Measurements from ENCODE around the gene HOXB9.

Gene HOXB9

DNA sequence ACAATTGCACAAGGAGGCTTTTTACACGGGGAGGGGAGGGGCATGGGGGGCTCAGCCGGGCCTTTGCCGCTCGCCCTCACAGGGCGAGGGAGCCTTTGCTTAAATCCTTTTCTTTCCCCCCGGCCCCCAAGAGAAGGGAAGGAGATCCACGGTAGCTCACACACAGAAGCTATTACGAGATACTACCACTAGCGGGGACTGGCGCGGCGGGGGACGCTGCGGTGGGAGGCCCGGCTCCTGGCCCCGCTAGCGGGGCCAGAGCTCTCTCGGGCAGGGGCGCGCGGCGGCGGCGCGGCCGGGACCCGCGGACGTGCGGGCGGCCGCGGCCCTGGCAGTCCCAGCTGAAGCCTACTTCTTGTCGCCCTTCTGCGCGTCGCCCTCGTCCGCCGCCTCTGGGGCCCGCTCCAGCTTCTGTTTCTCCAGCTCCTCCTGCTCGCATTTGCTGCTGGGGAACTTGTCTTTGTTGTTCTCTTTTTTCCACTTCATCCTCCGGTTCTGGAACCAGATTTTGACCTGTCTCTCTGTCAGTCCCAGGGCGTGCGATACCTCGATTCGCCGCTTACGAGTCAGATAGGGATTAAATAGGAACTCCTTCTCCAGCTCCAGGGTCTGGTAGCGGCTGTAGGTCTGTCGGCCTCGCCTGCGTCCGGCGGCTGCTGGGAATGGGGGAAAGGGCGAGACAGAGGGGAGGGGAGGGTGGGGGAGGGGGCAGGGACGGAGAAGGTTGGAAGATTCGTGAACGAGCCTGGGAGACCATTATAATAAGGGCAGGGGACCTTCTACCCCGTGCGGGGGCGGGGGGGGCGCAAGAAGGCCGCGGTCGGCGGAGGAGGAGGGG lies 13.1 kb downstream of the HOXB9 start:
- H2AFZ ChIP-seq (ENCODE audit: low read depth, low read length): no peak overlapping the region
- ATAC-seq (ENCODE audit: insufficient read depth, low read depth) (no peak), DNase-seq (no peak)
- no peaks in the 10 kb centered on the region for H3K9me3 ChIP-seq (ENCODE audit: insufficient read depth, low read length, severe bottlenecking)
- H3K27ac ChIP-seq (ENCODE audit: low read length): no peak overlapping the region
- H3K4me3 ChIP-seq (ENCODE audit: low read depth in 1 of 2, low read length in 2 of 2): no peak overlapping the region
- no peak overlapping the region for H3K9ac ChIP-seq (ENCODE audit: low read depth, low read length)
- no peak for TF ChIP-seq EZH2 (IDR thresholded peaks at IDR 0.05; ENCODE audit: borderline replicate concordance, low read depth, low read length, severe bottlenecking)
- TF ChIP-seq, protein P1, sequence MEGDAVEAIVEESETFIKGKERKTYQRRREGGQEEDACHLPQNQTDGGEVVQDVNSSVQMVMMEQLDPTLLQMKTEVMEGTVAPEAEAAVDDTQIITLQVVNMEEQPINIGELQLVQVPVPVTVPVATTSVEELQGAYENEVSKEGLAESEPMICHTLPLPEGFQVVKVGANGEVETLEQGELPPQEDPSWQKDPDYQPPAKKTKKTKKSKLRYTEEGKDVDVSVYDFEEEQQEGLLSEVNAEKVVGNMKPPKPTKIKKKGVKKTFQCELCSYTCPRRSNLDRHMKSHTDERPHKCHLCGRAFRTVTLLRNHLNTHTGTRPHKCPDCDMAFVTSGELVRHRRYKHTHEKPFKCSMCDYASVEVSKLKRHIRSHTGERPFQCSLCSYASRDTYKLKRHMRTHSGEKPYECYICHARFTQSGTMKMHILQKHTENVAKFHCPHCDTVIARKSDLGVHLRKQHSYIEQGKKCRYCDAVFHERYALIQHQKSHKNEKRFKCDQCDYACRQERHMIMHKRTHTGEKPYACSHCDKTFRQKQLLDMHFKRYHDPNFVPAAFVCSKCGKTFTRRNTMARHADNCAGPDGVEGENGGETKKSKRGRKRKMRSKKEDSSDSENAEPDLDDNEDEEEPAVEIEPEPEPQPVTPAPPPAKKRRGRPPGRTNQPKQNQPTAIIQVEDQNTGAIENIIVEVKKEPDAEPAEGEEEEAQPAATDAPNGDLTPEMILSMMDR (IDR thresholded peaks at IDR 0.05; ENCODE audit: borderline replicate concordance, extremely low read depth, low read length, poor library complexity, severe bottlenecking): no peak
- no peaks in the 10 kb centered on the region for H3K79me2 ChIP-seq (ENCODE audit: insufficient read depth, low read length)
- peaks cover 4% of the 10 kb centered on the region; the same call in 1 of the 2 replicates for H4K20me1 ChIP-seq (ENCODE audit: insufficient read depth, low read length)
- no peaks in the 10 kb centered on the region for H3K36me3 ChIP-seq (ENCODE audit: insufficient read depth, low read length)
- H3K4me1 ChIP-seq (ENCODE audit: insufficient read depth, low read length): no peaks in the 10 kb centered on the region
- H3K27me3 ChIP-seq (ENCODE audit: insufficient read depth, low read length, poor library complexity): peaks cover 25% of the 10 kb centered on the region
- H3K4me2 ChIP-seq (ENCODE audit: insufficient read depth, low read length): no peak overlapping the region

DNA sequence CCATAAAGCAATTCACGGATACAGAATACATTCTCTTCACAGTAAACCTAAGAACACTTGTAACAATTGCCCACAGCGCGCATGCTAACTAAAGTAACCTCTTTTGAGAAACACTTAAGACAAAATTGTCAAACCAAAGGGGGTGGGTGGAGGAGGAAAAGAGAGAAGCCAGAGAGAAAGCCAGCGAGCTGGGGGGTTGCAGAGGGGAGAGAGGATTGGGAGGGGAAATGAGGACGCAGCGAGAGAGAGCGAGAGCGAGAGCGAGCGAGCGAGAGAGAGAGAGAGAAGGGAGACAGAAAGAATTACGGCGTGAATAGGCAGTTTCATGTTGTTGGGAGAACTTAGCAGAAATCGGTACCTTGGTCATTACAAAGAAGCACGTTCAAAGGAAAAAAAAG lies 13.7 kb downstream of the HOXB9 start:
- H4K20me1 ChIP-seq (ENCODE audit: insufficient read depth, low read length): peaks cover 3% of the 10 kb centered on the region; the same call in 1 of the 2 replicates
- ATAC-seq (ENCODE audit: insufficient read depth, low read depth) (no peak), DNase-seq (no peak)
- no peak overlapping the region for H3K4me3 ChIP-seq (ENCODE audit: low read depth in 1 of 2, low read length in 2 of 2)
- H3K9me3 ChIP-seq (ENCODE audit: insufficient read depth, low read length, severe bottlenecking): no peaks in the 10 kb centered on the region
- no peaks in the 10 kb centered on the region for H3K4me1 ChIP-seq (ENCODE audit: insufficient read depth, low read length)
- H3K27ac ChIP-seq (ENCODE audit: low read length): no peak overlapping the region
- H3K79me2 ChIP-seq (ENCODE audit: insufficient read depth, low read length): no peaks in the 10 kb centered on the region
- H3K9ac ChIP-seq (ENCODE audit: low read depth, low read length): no peak overlapping the region
- TF ChIP-seq, protein P1 (IDR thresholded peaks at IDR 0.05; ENCODE audit: borderline replicate concordance, extremely low read depth, low read length, poor library complexity, severe bottlenecking): no peak
- TF ChIP-seq EZH2 (IDR thresholded peaks at IDR 0.05; ENCODE audit: borderline replicate concordance, low read depth, low read length, severe bottlenecking): no peak
- peaks cover 19% of the 10 kb centered on the region for H3K27me3 ChIP-seq (ENCODE audit: insufficient read depth, low read length, poor library complexity)
- no peak overlapping the region for H3K4me2 ChIP-seq (ENCODE audit: insufficient read depth, low read length)
- H2AFZ ChIP-seq (ENCODE audit: low read depth, low read length): no peak overlapping the region
- no peaks in the 10 kb centered on the region for H3K36me3 ChIP-seq (ENCODE audit: insufficient read depth, low read length)

DNA sequence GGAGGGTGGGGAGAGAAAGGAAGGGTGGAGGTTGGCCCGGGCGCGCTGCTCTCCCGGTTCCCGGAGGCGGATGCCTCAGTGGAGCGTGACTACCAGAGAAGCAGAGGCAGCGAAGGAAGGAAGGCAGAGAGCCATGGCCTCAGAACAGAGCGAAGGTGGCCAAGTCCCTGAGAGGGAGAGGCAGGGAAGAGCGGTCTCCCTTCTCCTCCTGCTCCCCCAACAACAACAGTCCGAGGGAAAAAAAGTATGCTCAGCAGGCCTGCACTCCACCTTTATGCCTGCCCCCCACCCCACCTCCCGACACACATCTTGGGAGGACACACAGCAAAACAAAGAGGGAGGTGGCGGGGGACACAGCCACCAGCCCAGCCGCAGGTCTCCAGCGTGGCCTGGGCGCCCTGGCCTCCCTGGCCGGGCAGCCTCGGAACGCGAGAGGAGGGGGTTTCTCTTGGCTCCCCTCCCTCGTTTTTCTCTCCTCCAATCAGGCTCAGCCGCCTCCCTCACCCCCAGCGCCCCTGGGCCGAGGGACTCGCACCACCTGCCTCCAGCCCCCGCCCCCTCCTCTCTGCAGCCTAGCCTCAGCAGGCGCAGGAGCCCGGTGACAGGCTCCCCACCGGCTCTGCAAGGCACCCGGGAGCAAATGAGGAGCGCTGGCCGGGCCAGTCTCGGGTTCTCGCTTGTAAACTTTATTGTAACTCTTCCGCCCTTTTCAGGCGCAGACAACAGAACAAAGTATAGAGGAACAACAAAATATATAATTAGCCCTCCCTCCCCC lies 14.3 kb downstream of the HOXB9 start:
- ATAC-seq (ENCODE audit: insufficient read depth, low read depth): no peak
- Histone ChIP-seq H3K9ac (ENCODE audit: low read depth, low read length) (no peak overlapping the region), H3K36me3 (ENCODE audit: insufficient read depth, low read length) (no peaks in the 10 kb centered on the region), H3K27me3 (ENCODE audit: insufficient read depth, low read length, poor library complexity) (peaks cover 14% of the 10 kb centered on the region), H2AFZ (ENCODE audit: low read depth, low read length) (no peak overlapping the region), H3K4me2 (ENCODE audit: insufficient read depth, low read length) (no peak overlapping the region), H3K4me1 (ENCODE audit: insufficient read depth, low read length) (no peaks in the 10 kb centered on the region), H3K9me3 (ENCODE audit: insufficient read depth, low read length, severe bottlenecking) (no peaks in the 10 kb centered on the region), H3K79me2 (ENCODE audit: insufficient read depth, low read length) (no peaks in the 10 kb centered on the region), H3K27ac (ENCODE audit: low read length) (no peak overlapping the region), H4K20me1 (ENCODE audit: insufficient read depth, low read length) (peaks cover 3% of the 10 kb centered on the region; the same call in 1 of the 2 replicates), H3K4me3 (ENCODE audit: low read depth in 1 of 2, low read length in 2 of 2) (no peak overlapping the region)
- TF ChIP-seq, protein P1 (IDR thresholded peaks at IDR 0.05; ENCODE audit: borderline replicate concordance, extremely low read depth, low read length, poor library complexity, severe bottlenecking): no peak
- no peak for TF ChIP-seq EZH2 (IDR thresholded peaks at IDR 0.05; ENCODE audit: borderline replicate concordance, low read depth, low read length, severe bottlenecking)
- no peak for DNase-seq
